HepG2 (cell line): ENCODE data around the gene GOSR1. TPM values are rescaled to one million over a fixed set of nuclear protein-coding genes. Genes with fewer than 3 reads are reported as not detected.

Source experiments
- ATAC-seq: fragments of 200-7000 bp; cut with Tn5 transposase; 3 replicates; pipeline ENCODE4 v1.9.1; 2020; ENCODE audit warnings: mild to moderate bottlenecking, moderate library complexity
- Bru-seq: library from RNA; stranded (reverse); fragments of 400-500 nt; gene quantifications from one replicate; lab custom pipeline; 2021; lab: Mats Ljungman, UMichigan
- BruChase-seq, 2 experiments: library from RNA; stranded (reverse); fragments of 400-500 nt; gene quantifications; one replicate each; lab custom pipeline; 2021; lab: Mats Ljungman, UMichigan
- BruUV-seq: library from RNA; stranded (reverse); fragments of 400-500 nt; replicated peaks from 2 replicates; lab custom pipeline; 2021; lab: Mats Ljungman, UMichigan
- CTCF ChIA-PET: fragments of 300-600 bp; formaldehyde crosslinking; extraction: SDS; loops from one replicate; lab custom pipeline; 2021; ENCODE audit warnings: low total read pairs, inconsistent platforms, low intra/inter-chr PET ratio; lab: Yijun Ruan, JAX
- POLR2A ChIA-PET: fragments of 350-600 bp; sonication (Branson Sonifier 250); formaldehyde crosslinking; loops from one replicate; lab custom pipeline; 2020; ENCODE audit warnings: antibody characterized with exemption, inconsistent platforms; lab: Yijun Ruan, JAX
- DNase-seq: peaks from one replicate; pipeline ENCODE4 v3.0.0-alpha.2; 2015; ENCODE audit warnings: low spot score
- FAIRE-seq: peaks from 3 replicates; lab custom pipeline; 2011; peaks lifted over from hg19 to GRCh38; lab: Jason Lieb, UNC
- H2AFZ ChIP-seq: one replicate; pipeline ENCODE4 v1.6.1; 2011; ENCODE audit warnings: low read length, inconsistent platforms
- H3K27ac ChIP-seq: fragments of 300-600 bp; 3 replicates; pipeline ENCODE4 v1.8.0; 2011; ENCODE audit warnings: mixed run types, mild to moderate bottlenecking, mixed read lengths, low read length, inconsistent platforms; ENCODE audit not compliant: insufficient read depth; ENCODE audit errors: extremely low read length
- H3K27me3 ChIP-seq, 2 experiments: fragments of 200-600 bp in 1 of 2; 2 replicates in 1 of 2; 3 replicates in 1 of 2; pipeline versions ENCODE4 v1.6.0 to v1.8.0; 2011; ENCODE audit warnings: low read length in 2 of 2, mild to moderate bottlenecking in 2 of 2, moderate library complexity in 2 of 2, inconsistent platforms in 1 of 2; ENCODE audit not compliant: insufficient read depth in 2 of 2, control insufficient read depth in 1 of 2
- H3K36me3 ChIP-seq, 2 experiments: fragments of 200-600 bp in 1 of 2; replicated peaks in 1 of 2; 2 replicates in 1 of 2; 3 replicates in 1 of 2; pipeline versions ENCODE4 v1.5.1 to v1.8.0; 2011; ENCODE audit warnings: low read length in 2 of 2, inconsistent platforms in 1 of 2; ENCODE audit not compliant: insufficient read depth in 2 of 2, control insufficient read depth in 1 of 2
- H3K4me1 ChIP-seq: 2 replicates; pipeline ENCODE4 v1.5.1; 2012; ENCODE audit warnings: low read length, inconsistent platforms; ENCODE audit not compliant: insufficient read depth
- H3K4me2 ChIP-seq: 2 replicates; pipeline ENCODE4 v1.6.0; 2011; ENCODE audit warnings: low read depth, low read length, inconsistent platforms
- H3K4me3 ChIP-seq, 3 experiments: fragments of 200-600 bp in 1 of 3; sonication (generic), shearing (Covaris generic) in 1 of 3; replicated peaks in 1 of 3; 2 replicates each; pipeline ENCODE4 v1.5.1; 2011 to 2016; ENCODE audit warnings: low read length in 3 of 3, inconsistent platforms in 2 of 3, low read depth in 2 of 3, mild to moderate bottlenecking in 2 of 3, control low read depth in 1 of 3, mixed read lengths in 1 of 3; ENCODE audit not compliant: insufficient read depth in 1 of 3
- H3K79me2 ChIP-seq: one replicate; pipeline ENCODE4 v1.6.1; 2011; ENCODE audit warnings: low read length, inconsistent platforms; ENCODE audit not compliant: insufficient read depth
- H3K9ac ChIP-seq: 2 replicates; pipeline ENCODE4 v1.6.0; 2011; ENCODE audit warnings: mild to moderate bottlenecking, low read depth, low read length, inconsistent platforms; ENCODE audit not compliant: insufficient read depth
- H3K9me3 ChIP-seq: 2 replicates; pipeline ENCODE4 v1.5.1; 2012; ENCODE audit warnings: mild to moderate bottlenecking, low read length
- H4K20me1 ChIP-seq: 2 replicates; pipeline ENCODE4 v1.6.0; 2011; ENCODE audit warnings: inconsistent platforms, mild to moderate bottlenecking, low read length, moderate library complexity; ENCODE audit not compliant: insufficient read depth
- CHD4 ChIP-seq: fragments of 200-600 bp; sonication (generic); IDR thresholded peaks from 2 replicates; pipeline ENCODE4 v1.7.0; 2017; ENCODE audit warnings: mild to moderate bottlenecking, low read length, borderline replicate concordance
- ONECUT2 ChIP-seq: sonication (generic); formaldehyde crosslinking; IDR thresholded peaks from 2 replicates; pipeline ENCODE4 v1.4.0; 2020; ENCODE audit warnings: missing genetic modification reagents
- PCBP2 ChIP-seq: fragments of 200-400 bp; formaldehyde crosslinking; optimal IDR thresholded peaks from 2 replicates; pipeline ENCODE3; 2018; ENCODE audit warnings: low read length, low read depth; ENCODE audit not compliant: poor library complexity, severe bottlenecking
- RBAK ChIP-seq: sonication (generic); formaldehyde crosslinking; IDR thresholded peaks from 2 replicates; pipeline ENCODE4 v1.5.1; 2020; ENCODE audit warnings: mild to moderate bottlenecking, missing genetic modification reagents
- RXRB ChIP-seq: IDR thresholded peaks from 2 replicates; pipeline ENCODE4 v1.6.1; 2016; ENCODE audit warnings: borderline replicate concordance, missing genetic modification reagents, missing compliant biosample characterization
- ZNF138 ChIP-seq: sonication (generic); formaldehyde crosslinking; IDR thresholded peaks from 2 replicates; pipeline ENCODE4 v1.5.0; 2020; ENCODE audit warnings: mild to moderate bottlenecking, low read depth, missing genetic modification reagents
- ZNF274 ChIP-seq: sonication (generic); formaldehyde crosslinking; IDR thresholded peaks from 2 replicates; pipeline ENCODE4 v1.5.1; 2020; ENCODE audit warnings: mild to moderate bottlenecking, missing genetic modification reagents
- ZNF431 ChIP-seq: sonication (generic); formaldehyde crosslinking; IDR thresholded peaks from 2 replicates; pipeline ENCODE4 v1.9.0; 2022; ENCODE audit warnings: missing genetic modification reagents, low read depth, mild to moderate bottlenecking, borderline replicate concordance
- ZNF616 ChIP-seq: sonication (generic); formaldehyde crosslinking; IDR thresholded peaks from 2 replicates; pipeline ENCODE4 v1.5.0; 2020; ENCODE audit warnings: low read depth, mild to moderate bottlenecking, missing genetic modification reagents
- WGBS: methylation state at CpG from one replicate; pipeline ENCODE4 v1.1.6; 2017; ENCODE audit warnings: low lambda C conversion rate; 5-methylcytosine and 5-hydroxymethylcytosine counted together
- in situ Hi-C: cut with HindIII; loops from 2 replicates; pipeline ENCODE4 v1.10.0; 2017; ENCODE audit warnings: low pct_unique_long_range_greater_than_20kb; ENCODE audit not compliant: extremely low pct_ligation_motif_present
- intact Hi-C: fragments of 100-400 bp; cut with micrococcal nuclease; formaldehyde crosslinking; loops from one replicate; pipeline ENCODE4 v1.10.0; 2022; ENCODE audit not compliant: unreplicated experiment
- long read RNA-seq, 2 experiments: library from RNA in 1 of 2; library from polyadenylated mRNA in 1 of 2; stranded (forward) in 1 of 2; unstranded in 1 of 2; transcript quantifications; one replicate each; pipeline ENCODE4 v2.0.0, GENCODE V29; 2019 to 2022
- polyA minus RNA-seq, 3 experiments: library from RNA; depleted of rRNA, polyadenylated mRNA; stranded (reverse); fragments of >200 nt; gene quantifications; 2 replicates each; pipeline ENCODE4 v1.2.3, GENCODE V29; 2011; ENCODE audit warnings: low replicate concordance in 1 of 3
- polyA plus RNA-seq, 8 experiments: library from polyadenylated mRNA; depleted of rRNA in 3 of 8; stranded (reverse) in 7 of 8; unstranded in 1 of 8; fragments of >200 nt; fragmentation: Illumina TruSeq in 4 of 8; extraction: Trizol in 4 of 8; gene quantifications; 2 replicates each; pipeline versions ENCODE4 v1.2.1 to v1.2.3, GENCODE V29; 2011 to 2016; ENCODE audit warnings: low read depth in 4 of 8, missing spikeins in 1 of 8, mixed read lengths in 1 of 8; ENCODE audit not compliant: insufficient read depth in 1 of 8
- total RNA-seq, 5 experiments: library from RNA; depleted of rRNA; stranded (reverse); fragments of >200 nt; fragmentation: Illumina TruSeq; extraction: Trizol; gene quantifications; 2 replicates each; pipeline ENCODE4 v1.2.3, GENCODE V29; 2016; ENCODE audit warnings: low read depth in 1 of 5
- TF ChIP-seq, protein P1 (sequence below), 2 experiments: sonication (generic) in 1 of 2; formaldehyde crosslinking in 1 of 2; IDR thresholded peaks; 2 replicates each; pipeline versions ENCODE4 v1.4.0 to v1.6.1; 2016 to 2020; ENCODE audit warnings: borderline replicate concordance in 1 of 2, low read depth in 1 of 2, mild to moderate bottlenecking in 1 of 2, missing genetic modification reagents in 1 of 2

GOSR1 gene
- total RNA-seq (2016; rRNA removed; fragmentation: Illumina TruSeq; extraction: Trizol) = 37.0 and 44.6 TPM in 2 replicates
- total RNA-seq (2016; cell fraction: cytosol; rRNA removed; fragmentation: Illumina TruSeq; extraction: Trizol; ENCODE audit: low read depth) = 28.9 and 32.9 TPM in 2 replicates
- total RNA-seq (2016; cell fraction: insoluble cytoplasmic fraction; rRNA removed; fragmentation: Illumina TruSeq; extraction: Trizol) = 36.9 and 46.8 TPM in 2 replicates
- 18.1 and 20.9 TPM in 2 replicates for total RNA-seq (2016; cell fraction: membrane; rRNA removed; fragmentation: Illumina TruSeq; extraction: Trizol)
- total RNA-seq (2016; cell fraction: nucleus; rRNA removed; fragmentation: Illumina TruSeq; extraction: Trizol) = 39.4 and 39.8 TPM in 2 replicates
- 12.5 and 15.8 TPM in 2 replicates for polyA plus RNA-seq (2011; rRNA removed)
- 7.1 and 11.8 TPM in 2 replicates for polyA plus RNA-seq (2011; cell fraction: cytosol; rRNA removed)
- 10.2 and 10.3 TPM in 2 replicates for polyA plus RNA-seq (2011; cell fraction: nucleus; rRNA removed)
- polyA plus RNA-seq (2012) = 26.1 and 37.7 TPM in 2 replicates
- 3.3 and 3.6 TPM in 2 replicates for polyA plus RNA-seq (2016; cell fraction: cytosol; fragmentation: Illumina TruSeq; extraction: Trizol; ENCODE audit: low read depth)
- polyA plus RNA-seq (2016; cell fraction: insoluble cytoplasmic fraction; fragmentation: Illumina TruSeq; extraction: Trizol; ENCODE audit: low read depth) = 30.4 and 34.8 TPM in 2 replicates
- polyA plus RNA-seq (2016; cell fraction: membrane; fragmentation: Illumina TruSeq; extraction: Trizol; ENCODE audit: low read depth) = 8.4 and 9.0 TPM in 2 replicates
- polyA plus RNA-seq (2016; cell fraction: nucleus; fragmentation: Illumina TruSeq; extraction: Trizol; ENCODE audit: insufficient read depth, low read depth) = 35.8 and 42.7 TPM in 2 replicates
- 13.3 and 27.5 TPM in 2 replicates for polyA minus RNA-seq (2011; rRNA and poly(A)+ RNA removed; ENCODE audit: low replicate concordance)
- 14.8 and 16.9 TPM in 2 replicates for polyA minus RNA-seq (2011; cell fraction: cytosol; rRNA and poly(A)+ RNA removed)
- polyA minus RNA-seq (2011; cell fraction: nucleus; rRNA and poly(A)+ RNA removed) = 56.3 and 63.3 TPM in 2 replicates
- percentile 86 among the genes with signal in this experiment for Bru-seq, nascent RNA
- percentile 82 among the genes with signal in this experiment for BruChase-seq, experiment 1, labeled RNA remaining after a 6-hour chase
- percentile 87 among the genes with signal in this experiment for BruChase-seq, experiment 2, labeled RNA remaining after a 2-hour chase
- long read RNA-seq, experiment 1, full-length matches to known transcripts = 15 of 25 reads
- long read RNA-seq, experiment 1, partial matches to known transcripts = 6 of 25 reads
- long read RNA-seq, experiment 1, other reads (novel, unspliced or antisense) = 4 of 25 reads
- long read RNA-seq, experiment 2, full-length matches to known transcripts = 11 of 51 reads
- long read RNA-seq, experiment 2, partial matches to known transcripts = 3 of 51 reads
- long read RNA-seq, experiment 2, other reads (novel, unspliced or antisense) = 37 of 51 reads

DNA sequence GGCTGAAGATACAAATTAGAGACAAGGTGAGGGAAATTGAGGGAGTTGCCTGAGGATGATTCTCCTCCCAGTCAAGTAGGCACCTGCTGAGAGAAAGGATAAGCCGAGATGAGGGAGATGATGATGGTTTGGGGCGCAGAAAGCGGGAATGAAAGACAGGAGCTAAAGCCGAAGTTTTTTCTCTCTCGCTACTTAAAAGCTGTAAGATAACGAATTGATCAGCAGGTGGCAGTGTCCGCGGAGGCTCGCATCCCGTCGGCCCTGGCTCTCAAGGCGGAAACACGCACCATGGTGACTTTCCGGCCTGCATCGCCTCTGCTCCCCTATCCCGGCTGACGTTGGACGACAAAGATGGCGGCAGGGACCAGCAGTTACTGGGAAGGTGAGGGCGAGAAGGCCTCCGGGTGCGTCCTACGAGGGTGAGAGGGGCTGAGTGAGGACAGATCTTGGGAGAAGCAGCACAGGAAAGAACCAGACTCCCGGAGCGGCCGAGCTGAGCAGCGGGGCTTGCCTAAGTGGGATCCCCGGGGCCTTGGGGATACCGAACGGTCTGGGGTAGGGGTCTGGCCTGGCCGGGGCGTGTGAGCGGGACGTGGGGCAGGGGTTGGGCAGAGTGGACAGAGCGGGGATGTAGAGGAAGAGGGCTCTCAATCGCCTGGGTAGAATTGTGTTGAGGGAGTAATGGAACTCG is at the start of gene GOSR1:
Gene GOSR1 (plus strand): TSS at position 326 of the 691 bp plus-strand sequence. CDS start 26 bp downstream, at position 352.
- peaks cover 26% of the 10 kb centered on the region for H3K79me2 ChIP-seq
- H4K20me1 ChIP-seq = no peaks in the 10 kb centered on the region
- ChIA-PET CTCF (interaction anchor here (1.6 to 2.2 kb wide), 2 partner anchors 138 to 238 kb away, joined by 4 to 6 read pairs; no protein-coding TSS in a partner anchor), POLR2A (interaction anchor here (0.6 to 2.0 kb wide), 11 partner anchors 9 to 373 kb away, joined by 3 to 17 read pairs (median 4); no protein-coding TSS in a partner anchor)
- in situ Hi-C loops = no loop called here
- intact Hi-C loops = loop anchor here (2.0 kb wide), 1 partner anchor 136 kb away; no protein-coding TSS in a partner anchor
- peak; percentile 98 for ATAC-seq
- peak within 1 kb of the TSS; percentile 96 for H3K4me2 ChIP-seq
- no peaks in the 10 kb centered on the region for H3K9me3 ChIP-seq
- peak; percentile 86 for FAIRE-seq
- peak within 1 kb of the TSS; percentile 90 for H2AFZ ChIP-seq
- peak; percentile 90 for DNase-seq
- WGBS = 2% methylated on average over 32 of the region's 37 CpGs
- peak within 1 kb of the TSS; percentile 98 for H3K9ac ChIP-seq
- no peaks in the 10 kb centered on the region; a peak in 1 of 5 replicates for H3K27me3 ChIP-seq
- peak within 1 kb of the TSS; percentile 87 for H3K27ac ChIP-seq
- peaks cover 0 to 18% of the 10 kb centered on the region in 2 experiments; a peak in 3 of 5 replicates for H3K36me3 ChIP-seq
- H3K4me3 ChIP-seq = peak within 1 kb of the TSS; percentile 82 to 95 (median 85)
- BruUV-seq = no TSS peak
- H3K4me1 ChIP-seq = peaks cover 28% of the 10 kb centered on the region
- TF ChIP-seq ZNF616 (peak; percentile 87; the same call in 1 of the 2 replicates), PCBP2 (no peak), ZNF274 (CRISPR knock-in tag) (peak; percentile 88; the same call in 1 of the 2 replicates), ZNF431 (peak; percentile 83; the same call in 1 of the 2 replicates), RXRB (CRISPR knock-in tag) (peak; percentile 86), ZNF138 (CRISPR knock-in tag) (peak; percentile 73; the same call in 1 of the 2 replicates), ONECUT2 (CRISPR knock-in tag) (peak; percentile 13; the same call in 1 of the 2 replicates), RBAK (CRISPR knock-in tag) (no peak), CHD4 (no peak)
- TF ChIP-seq, protein P1, sequence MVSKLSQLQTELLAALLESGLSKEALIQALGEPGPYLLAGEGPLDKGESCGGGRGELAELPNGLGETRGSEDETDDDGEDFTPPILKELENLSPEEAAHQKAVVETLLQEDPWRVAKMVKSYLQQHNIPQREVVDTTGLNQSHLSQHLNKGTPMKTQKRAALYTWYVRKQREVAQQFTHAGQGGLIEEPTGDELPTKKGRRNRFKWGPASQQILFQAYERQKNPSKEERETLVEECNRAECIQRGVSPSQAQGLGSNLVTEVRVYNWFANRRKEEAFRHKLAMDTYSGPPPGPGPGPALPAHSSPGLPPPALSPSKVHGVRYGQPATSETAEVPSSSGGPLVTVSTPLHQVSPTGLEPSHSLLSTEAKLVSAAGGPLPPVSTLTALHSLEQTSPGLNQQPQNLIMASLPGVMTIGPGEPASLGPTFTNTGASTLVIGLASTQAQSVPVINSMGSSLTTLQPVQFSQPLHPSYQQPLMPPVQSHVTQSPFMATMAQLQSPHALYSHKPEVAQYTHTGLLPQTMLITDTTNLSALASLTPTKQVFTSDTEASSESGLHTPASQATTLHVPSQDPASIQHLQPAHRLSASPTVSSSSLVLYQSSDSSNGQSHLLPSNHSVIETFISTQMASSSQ (IDR thresholded peaks at IDR 0.05; ENCODE audit: low read depth) = no peak; the same call in 1 of the 2 replicates
- TF ChIP-seq, protein P1 (CRISPR knock-in tag; IDR thresholded peaks at IDR 0.05; ENCODE audit: borderline replicate concordance) = peak; percentile 58; the same call in 1 of the 2 replicates
